Activated T-helper 1 cell treated with anti-CD3 and anti-CD28 coated beads, Interleukin-2, amount 50 U/mL, for 16 hours (primary cell): Measurements from ENCODE around the gene IGFBPL1.
"Not testable (repeated sequence)": the region's sequence is repeated elsewhere in the genome, so short reads cannot be mapped to it uniquely, and the experiment has no call there.

Experiments
- DNase-seq, 2 donors: peaks; one replicate each; pipeline ENCODE4 v3.0.0-alpha.2; 2020; ENCODE audit warnings: low read depth in 1 of 2, low spot score in 1 of 2

The IGFBPL1 gene

DNA sequence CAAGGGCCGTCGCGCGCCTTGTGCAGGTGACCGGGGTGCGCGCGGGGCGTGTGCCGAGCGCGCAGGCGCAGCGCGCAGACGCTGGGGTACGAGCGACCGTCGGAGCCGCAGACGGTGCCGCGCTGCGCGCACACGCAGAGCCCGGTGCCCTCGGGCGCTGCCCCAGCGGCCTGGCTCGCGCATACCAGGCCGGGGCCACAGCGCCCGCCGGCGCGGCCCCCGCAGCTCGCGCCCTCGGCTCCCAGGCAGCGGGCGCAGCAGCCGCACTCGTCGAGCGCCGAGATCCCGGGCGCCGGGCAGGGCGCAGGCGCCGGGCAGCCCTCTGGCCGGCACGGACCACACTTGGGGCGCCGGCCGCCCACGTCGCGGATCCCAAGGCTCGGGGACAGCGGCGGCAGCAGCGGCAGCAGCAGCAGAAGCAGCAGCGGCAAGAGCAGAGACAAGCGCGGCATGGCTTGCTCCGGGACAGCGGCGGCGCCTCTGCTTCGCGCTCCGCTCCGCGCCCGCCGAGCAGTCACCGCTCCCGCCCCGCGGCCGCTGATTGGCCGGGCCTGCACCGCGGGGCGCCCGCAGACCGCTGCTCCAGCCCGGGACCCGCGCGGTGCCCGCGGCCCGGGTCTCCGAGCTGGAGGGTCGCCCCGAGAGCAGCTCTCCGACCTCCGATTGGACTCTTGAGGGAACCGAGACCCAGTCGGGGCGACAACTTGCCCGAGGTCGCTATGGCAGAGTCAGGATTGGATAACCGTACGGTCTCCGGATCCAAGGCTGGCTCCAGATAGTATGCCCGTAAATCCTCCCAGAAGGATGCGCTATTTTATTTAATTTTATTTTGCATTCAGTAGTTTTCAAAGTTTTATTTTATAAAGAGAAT lies at the start of gene IGFBPL1:
Gene IGFBPL1, minus strand, starts transcription at position 482 of the 871 bp plus-strand sequence. Its CDS starts 30 bp downstream, at position 452.
- DNase-seq = no peak

- not testable (repeated sequence) for DNase-seq
Measured at GRCh38 chr9:38472583-38473249, 48.5 kb upstream of the IGFBPL1 start.

- no peak for DNase-seq
Measured at GRCh38 chr9:38467404-38467803, 43.1 kb upstream of the IGFBPL1 start.

DNA sequence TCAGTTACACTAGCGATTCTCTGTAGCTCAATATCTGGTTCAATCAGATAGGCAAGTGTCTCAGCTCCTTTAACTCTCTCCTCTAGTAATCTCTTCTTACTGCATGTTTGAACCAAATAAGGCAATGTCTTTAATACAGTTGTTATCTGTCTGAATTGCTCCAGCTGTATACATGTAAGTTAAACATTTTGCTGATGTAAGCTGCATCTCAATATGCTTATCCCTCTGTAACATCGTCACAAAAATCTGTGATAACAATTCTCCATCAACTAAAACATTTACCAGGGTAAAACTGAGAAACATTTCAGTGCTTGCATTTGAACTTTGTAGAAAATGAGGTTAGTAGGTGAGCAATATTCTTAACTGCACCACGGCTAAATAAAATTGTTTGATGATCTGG lies 29.6 kb upstream of the IGFBPL1 start:
- no peak for DNase-seq

- DNase-seq = no peak
Measured at GRCh38 chr9:38451162-38451561, 26.9 kb upstream of the IGFBPL1 start.

DNA sequence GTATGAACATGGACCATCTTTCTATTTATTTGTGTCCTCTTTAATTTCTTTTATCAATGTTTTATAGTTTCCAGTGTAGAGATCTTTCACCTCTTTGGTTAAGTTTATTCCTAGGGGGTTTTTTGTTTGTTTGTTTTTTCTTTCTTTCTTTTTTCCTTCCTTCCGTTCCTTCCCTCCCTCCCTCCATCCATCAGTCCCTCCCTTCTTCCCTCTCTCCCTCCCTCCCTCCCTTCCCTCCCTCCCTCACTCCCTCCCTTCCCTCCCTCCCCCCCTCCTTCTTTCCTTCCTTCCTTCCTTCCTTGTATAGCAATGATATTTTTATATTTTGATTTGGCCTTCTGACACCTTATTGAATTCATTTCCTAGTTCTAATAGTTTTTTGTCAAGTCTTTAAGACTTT lies 23.4 kb upstream of the IGFBPL1 start:
- no peak for DNase-seq

DNA sequence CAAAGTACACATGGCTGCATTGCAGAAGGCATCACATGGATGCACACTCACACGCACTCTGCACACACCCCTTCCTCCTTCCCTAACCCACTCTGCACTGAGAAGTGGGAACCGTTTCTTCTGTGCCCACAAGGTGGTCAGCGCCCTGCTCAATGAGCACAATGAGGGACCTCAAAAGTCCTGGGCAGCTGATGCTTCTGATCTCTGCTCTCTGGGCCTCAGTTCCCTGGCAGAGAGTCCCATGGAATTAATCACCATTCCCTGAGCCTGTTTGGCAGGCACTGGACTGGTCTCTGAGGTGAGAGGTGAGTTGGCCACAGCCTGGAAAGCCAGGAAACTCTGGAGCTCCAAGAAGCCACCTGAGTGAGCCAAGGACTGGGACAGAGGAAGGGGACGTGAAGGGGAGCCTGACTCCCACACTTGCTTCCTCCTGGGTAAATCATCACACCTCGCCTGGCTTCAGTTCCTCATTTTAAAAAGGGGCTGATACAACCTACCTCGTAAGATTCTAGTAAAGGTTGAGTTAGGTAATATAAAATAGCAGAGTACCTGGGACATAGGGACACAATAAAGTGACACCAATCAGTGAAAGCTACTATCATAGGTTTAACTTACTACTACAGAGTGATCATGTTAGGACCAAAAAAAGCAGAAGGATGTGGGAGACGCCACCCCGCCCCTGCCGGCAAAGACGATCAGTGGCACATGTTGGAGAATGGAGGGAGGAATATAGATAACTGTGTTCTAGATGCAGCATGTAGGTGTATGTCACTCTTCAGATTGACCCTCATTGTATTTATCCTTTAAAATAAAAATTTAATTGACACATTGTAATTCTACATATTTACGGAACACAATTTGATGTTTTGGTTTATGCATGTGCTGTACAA lies 21.1 kb upstream of the IGFBPL1 start:
- no peak for DNase-seq

GRCh38 chr9:38443597-38443996 lies 19.3 kb upstream of the IGFBPL1 start:
- no peak for DNase-seq

GRCh38 chr9:38443181-38443580 lies 18.9 kb upstream of the IGFBPL1 start:
- no peak for DNase-seq

DNA sequence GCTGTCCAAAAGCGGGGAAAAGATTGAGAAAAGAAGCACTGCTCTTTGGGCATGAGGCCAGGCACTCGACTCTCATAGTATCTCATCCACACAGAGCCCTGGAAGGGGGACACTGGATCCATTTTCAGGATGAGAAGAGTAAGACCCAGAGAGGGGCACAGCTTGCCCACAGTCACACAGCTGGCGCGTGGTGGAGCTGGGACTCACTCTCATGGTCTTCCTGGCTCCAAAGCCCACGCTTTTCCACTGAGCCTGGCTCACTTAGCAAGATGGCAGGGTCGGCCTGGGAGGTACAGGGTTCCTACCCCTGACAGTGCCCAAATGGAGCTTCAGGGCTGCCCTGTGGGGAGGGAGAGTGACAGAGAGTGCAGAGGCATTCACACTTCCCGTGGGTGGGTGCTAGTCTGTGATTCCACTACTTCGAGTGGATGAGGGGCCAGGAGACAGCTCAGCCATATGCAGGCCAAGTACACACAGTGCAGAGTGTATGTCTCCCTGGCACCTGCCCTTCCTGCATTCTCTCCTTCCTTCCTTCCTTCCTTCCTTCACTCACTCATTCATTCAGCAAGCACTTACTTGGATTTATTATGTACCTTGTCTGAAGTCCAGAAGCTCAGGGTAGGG lies 18.3 kb upstream of the IGFBPL1 start:
- DNase-seq = no peak

DNA sequence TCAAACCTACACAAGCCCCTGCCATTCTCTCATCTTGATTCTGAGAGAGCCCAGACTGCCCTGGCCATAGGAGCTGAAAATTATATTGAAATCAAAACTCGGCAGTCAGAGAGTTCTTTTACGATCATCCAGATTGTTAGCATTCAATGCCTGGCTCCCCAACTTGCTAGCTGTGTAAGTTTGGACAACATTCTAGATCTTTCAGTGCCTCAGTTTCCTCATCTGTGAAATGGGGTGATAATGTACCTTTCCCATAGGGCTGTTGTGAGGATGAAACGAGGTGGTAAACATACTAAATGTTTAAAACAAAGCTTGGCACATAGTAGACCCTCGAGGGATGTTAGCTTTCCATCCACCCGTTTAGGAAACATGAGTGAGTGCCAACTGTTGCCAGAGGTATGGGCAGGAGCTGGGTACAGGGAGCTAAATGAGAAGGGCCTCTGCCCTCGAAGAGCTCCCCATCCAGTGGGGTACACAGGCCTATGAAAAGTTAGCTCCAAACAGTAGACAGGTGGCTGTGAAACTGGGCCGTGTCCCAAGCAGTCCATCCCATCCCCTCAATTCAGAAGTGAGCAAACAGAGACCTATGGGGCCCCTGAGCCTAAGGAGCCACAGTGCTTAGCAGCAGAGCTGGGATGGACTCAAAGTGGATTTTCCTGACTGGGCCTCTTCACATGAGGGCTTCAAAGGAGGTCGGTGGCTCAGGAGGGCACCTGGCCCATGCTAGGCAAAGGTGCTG lies 17.3 kb upstream of the IGFBPL1 start:
- DNase-seq = no peak

DNA sequence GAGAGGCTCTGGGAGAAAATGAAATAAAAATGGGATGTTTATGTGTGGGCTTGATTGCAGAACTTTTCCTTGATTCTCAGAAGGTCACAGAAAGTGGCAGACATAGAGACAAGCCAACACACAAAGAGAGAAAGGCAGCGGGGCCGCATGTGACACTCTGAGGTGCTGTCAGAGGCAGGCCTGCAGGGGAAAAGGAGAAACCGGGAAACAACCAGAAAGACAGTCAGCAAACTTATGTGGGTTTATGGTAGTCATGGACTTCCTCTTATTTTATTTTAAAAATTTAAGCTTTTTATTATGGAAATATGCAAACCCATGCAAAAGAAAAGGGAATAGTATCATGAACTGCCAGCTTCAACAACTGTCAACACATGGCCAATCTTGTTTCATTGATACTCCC lies 16.3 kb upstream of the IGFBPL1 start:
- DNase-seq = no peak

- no peak for DNase-seq
Measured at GRCh38 chr9:38439916-38440301, 15.7 kb upstream of the IGFBPL1 start.

- DNase-seq = no peak
Measured at GRCh38 chr9:38439291-38439915, 15.1 kb upstream of the IGFBPL1 start.

- no peak for DNase-seq
Measured at GRCh38 chr9:38437193-38437823, 13.1 kb upstream of the IGFBPL1 start.

DNA sequence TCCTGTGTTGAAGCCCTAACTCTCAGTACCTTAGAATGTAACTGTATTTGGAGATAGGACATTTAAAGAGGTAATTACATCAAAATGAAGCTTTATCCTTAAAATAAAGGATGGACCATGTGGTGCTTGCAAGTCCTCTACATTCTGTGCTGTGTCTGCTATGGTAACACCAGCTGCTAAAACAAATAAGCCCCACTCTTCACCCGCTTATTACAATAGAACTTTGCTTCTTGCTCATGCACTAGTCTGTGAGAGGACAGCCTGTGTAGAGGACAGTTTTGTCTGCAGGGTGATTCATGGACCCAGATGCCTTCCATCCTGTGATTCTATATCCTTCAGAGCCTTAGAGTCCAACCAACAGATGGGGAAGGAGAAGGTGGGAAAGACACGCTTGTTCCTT lies 12.5 kb upstream of the IGFBPL1 start:
- DNase-seq = no peak

DNA sequence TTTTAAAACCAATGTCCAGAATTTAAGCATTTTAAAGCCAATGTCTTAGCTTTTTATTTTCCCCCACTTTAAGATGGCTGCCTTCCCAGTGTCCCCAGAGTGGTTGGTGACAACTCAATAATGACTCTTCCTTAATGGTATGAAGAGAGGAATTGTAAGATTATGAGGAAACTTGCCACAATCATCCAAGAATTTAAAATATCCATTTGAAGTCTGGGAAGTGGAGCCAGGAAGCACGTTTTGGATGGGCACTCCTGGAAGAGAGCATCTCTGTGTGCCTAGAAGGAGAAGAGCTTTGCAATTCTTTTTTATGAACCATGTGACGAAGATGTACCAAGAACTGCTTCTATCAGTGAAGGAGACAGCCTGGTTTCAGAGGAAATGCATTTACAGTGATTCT lies 11.3 kb upstream of the IGFBPL1 start:
- no peak for DNase-seq

DNA sequence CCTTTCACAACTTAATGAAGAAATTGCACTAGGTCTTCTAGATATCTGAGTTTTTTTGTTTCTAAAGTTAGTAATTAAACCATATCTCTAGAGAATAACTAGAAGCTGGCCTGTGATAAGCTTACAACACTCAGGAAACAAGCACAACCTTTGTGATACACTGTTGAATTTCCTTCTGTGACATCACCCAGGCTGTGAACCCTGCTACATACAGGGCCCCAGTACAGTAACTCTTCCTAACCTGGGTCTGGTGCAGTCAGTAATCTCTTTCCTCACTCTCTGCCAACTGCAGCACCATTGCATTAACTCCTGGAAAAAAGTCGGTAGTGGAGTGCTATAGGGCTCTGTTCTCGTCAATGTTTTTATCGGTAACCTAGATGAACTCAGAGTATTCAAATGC lies 10.6 kb upstream of the IGFBPL1 start:
- DNase-seq = no peak

DNA sequence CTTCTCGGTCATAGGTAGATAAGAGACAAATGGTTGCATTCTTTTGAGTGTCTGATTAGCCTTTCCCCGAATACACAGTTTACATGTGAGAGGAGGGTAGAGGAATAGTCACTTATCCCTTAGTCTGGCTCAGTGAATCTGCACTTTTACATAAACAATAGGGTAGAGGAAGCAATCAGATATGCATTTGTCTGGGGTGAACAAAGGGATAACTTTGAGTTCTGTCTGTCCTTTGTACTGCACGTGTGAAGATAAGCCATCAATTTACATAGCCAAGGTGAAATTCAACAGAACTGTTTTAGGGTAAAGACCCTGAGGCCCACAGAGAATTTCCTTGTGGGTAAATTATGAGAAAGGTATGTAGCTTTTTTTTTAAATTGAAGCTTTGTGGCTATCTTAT lies 10.1 kb upstream of the IGFBPL1 start:
- DNase-seq = no peak
